GM21723 (cell line): Measurements from ENCODE around the gene STIM2.
"Not testable (repeated sequence)": the region's sequence is repeated elsewhere in the genome, so short reads cannot be mapped to it uniquely, and the experiment has no call there.

ENCODE experiments used
- ATAC-seq: cut with Tn5 transposase; IDR thresholded peaks from one replicate; pipeline ENCODE4 v1.9.1; 2021; ENCODE audit warnings: mild to moderate bottlenecking, moderate library complexity; ENCODE audit not compliant: unreplicated experiment

The STIM2 gene

GRCh38 chr4:27022963-27023362 is 162.3 kb downstream of the STIM2 start:
- ATAC-seq = no peak

- ATAC-seq = no peak
These were observed 162.7 kb downstream of the STIM2 start for GRCh38 chr4:27023366-27023765.

GRCh38 chr4:27024805-27025204 is 164.2 kb downstream of the STIM2 start:
- ATAC-seq = no peak

- ATAC-seq = no peak
These were observed 166.8 kb downstream of the STIM2 start for GRCh38 chr4:27027428-27027827.

- ATAC-seq = not testable (repeated sequence)
These were observed 174.5 kb downstream of the STIM2 start for GRCh38 chr4:27035127-27035526.

- no peak for ATAC-seq
These were observed 179.7 kb downstream of the STIM2 start for GRCh38 chr4:27040356-27040755.

- no peak for ATAC-seq
These were observed 181.8 kb downstream of the STIM2 start for GRCh38 chr4:27042411-27042810.

GRCh38 chr4:27043200-27043599 is 182.6 kb downstream of the STIM2 start:
- ATAC-seq = no peak

GRCh38 chr4:27046851-27047250 is 186.2 kb downstream of the STIM2 start:
- no peak for ATAC-seq

GRCh38 chr4:27048429-27049238 is 188.0 kb downstream of the STIM2 start:
- no peak for ATAC-seq

- ATAC-seq = no peak
These were observed 188.7 kb downstream of the STIM2 start for GRCh38 chr4:27049239-27049829.

- ATAC-seq = no peak
These were observed 190.1 kb downstream of the STIM2 start for GRCh38 chr4:27050731-27051130.

- no peak for ATAC-seq
These were observed 194.7 kb downstream of the STIM2 start for GRCh38 chr4:27055221-27055760.

GRCh38 chr4:27056281-27056680 is 195.6 kb downstream of the STIM2 start:
- ATAC-seq = no peak

GRCh38 chr4:27057053-27057452 is 196.4 kb downstream of the STIM2 start:
- ATAC-seq = no peak

- no peak for ATAC-seq
These were observed 197.0 kb downstream of the STIM2 start for GRCh38 chr4:27057662-27058061.

GRCh38 chr4:27058819-27059406 is 198.3 kb downstream of the STIM2 start:
- no peak for ATAC-seq

- ATAC-seq = no peak
These were observed 198.8 kb downstream of the STIM2 start for GRCh38 chr4:27059446-27059845.

GRCh38 chr4:27062256-27062655 is 201.6 kb downstream of the STIM2 start:
- no peak for ATAC-seq

GRCh38 chr4:27066591-27066990 is 205.9 kb downstream of the STIM2 start:
- ATAC-seq = no peak

GRCh38 chr4:27068151-27068867 is 207.7 kb downstream of the STIM2 start:
- no peak for ATAC-seq
